ENCODE measurements around the gene COMMD1.

GRCh38 chr2:62013641-62014040 lies 108.2 kb downstream of the COMMD1 start:
- TF ChIP-seq CTCF (IDR thresholded peaks at IDR 0.05) (no peak), EMX1 (CRISPR knock-in tag; IDR thresholded peaks at IDR 0.05) (no peak), USF2 (CRISPR knock-in tag; IDR thresholded peaks at IDR 0.05) (no peak), IRF2 (CRISPR knock-in tag; IDR thresholded peaks at IDR 0.05; ENCODE audit: borderline replicate concordance, low read depth) (no peak), CREB1 (CRISPR knock-in tag; IDR thresholded peaks at IDR 0.05) (no peak), ZNF263 (CRISPR knock-in tag; IDR thresholded peaks at IDR 0.05; ENCODE audit: low read depth) (no peak), ZNF423 (CRISPR knock-in tag; IDR thresholded peaks at IDR 0.05) (no peak), NR1H2 (CRISPR knock-in tag; IDR thresholded peaks at IDR 0.05) (no peak), NR2C2 (CRISPR knock-in tag; IDR thresholded peaks at IDR 0.05) (no peak), E2F4 (CRISPR knock-in tag; IDR thresholded peaks at IDR 0.05; ENCODE audit: borderline replicate concordance, low read depth) (no peak), ATF2 (CRISPR knock-in tag; IDR thresholded peaks at IDR 0.05; ENCODE audit: borderline replicate concordance, low read depth) (no peak), ELF4 (CRISPR knock-in tag; IDR thresholded peaks at IDR 0.05; ENCODE audit: low read depth) (no peak), FOXP4 (CRISPR knock-in tag; IDR thresholded peaks at IDR 0.05) (no peak)

All from WTC11 (cell line).